ENCODE data around the gene PDE1A.

DNA sequence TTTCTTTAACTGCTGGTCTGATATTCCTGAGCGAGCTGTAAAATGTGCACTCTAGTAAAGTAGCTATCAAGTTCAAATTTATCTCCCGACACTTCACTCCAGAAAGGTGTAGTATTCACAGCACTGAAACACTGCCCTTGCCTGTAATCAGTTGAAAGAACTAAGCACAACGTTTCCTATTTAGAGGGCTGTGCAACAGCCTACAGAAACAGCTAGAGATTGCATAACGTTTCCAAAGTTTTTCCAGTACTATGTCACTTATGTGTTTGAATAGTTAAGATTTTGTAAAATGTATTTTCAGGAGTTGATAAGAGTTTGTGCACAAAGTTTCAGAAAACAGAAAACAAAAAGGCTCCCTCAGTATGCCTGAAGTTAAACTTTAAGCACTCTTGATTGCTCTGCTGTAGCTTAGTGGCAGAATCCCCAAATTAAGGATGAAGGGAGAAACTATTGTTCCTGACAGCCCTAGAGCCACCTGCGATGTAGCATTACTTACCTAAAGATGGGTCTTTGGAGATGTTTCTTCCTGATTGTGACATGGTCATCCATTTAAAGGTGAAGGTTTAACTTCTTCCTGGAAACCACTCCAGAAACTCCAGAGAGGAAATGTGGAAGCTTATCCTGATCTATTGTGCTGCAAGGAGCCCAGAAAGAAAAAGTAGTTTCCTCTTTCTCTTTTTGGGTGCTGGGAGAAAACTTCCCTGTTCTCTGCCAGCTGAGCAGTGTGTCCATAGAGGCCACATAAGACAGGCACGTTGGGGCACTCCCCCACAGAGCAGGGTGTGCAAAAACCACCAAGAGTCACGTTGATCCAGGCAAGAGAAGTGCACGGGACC, 536 bp downstream of the PDE1A start:
- TF ChIP-seq POLR2A (IDR thresholded peaks at IDR 0.05), result no peak
- TF ChIP-seq, protein P1, sequence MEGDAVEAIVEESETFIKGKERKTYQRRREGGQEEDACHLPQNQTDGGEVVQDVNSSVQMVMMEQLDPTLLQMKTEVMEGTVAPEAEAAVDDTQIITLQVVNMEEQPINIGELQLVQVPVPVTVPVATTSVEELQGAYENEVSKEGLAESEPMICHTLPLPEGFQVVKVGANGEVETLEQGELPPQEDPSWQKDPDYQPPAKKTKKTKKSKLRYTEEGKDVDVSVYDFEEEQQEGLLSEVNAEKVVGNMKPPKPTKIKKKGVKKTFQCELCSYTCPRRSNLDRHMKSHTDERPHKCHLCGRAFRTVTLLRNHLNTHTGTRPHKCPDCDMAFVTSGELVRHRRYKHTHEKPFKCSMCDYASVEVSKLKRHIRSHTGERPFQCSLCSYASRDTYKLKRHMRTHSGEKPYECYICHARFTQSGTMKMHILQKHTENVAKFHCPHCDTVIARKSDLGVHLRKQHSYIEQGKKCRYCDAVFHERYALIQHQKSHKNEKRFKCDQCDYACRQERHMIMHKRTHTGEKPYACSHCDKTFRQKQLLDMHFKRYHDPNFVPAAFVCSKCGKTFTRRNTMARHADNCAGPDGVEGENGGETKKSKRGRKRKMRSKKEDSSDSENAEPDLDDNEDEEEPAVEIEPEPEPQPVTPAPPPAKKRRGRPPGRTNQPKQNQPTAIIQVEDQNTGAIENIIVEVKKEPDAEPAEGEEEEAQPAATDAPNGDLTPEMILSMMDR (IDR thresholded peaks at IDR 0.05), result no peak
- no peak for TF ChIP-seq POLR2AphosphoS5 (IDR thresholded peaks at IDR 0.05)

Data from breast epithelium (tissue), 3 donors.